Neural progenitor cell (in vitro differentiated cells): ENCODE results near the gene UTS2B.

Experiments
- EZH2 ChIP-seq: fragments of 200-600 bp; sonication (generic); IDR thresholded peaks from 2 replicates; pipeline ENCODE4 v1.6.1; 2017; ENCODE audit warnings: antibody characterized with exemption, mild to moderate bottlenecking, moderate library complexity
- EZH2phosphoT487 ChIP-seq: fragments of 200-600 bp; sonication (generic); IDR thresholded peaks from 2 replicates; pipeline ENCODE4 v1.6.1; 2017; ENCODE audit warnings: antibody characterized with exemption
- TF ChIP-seq, protein P1 (sequence below): fragments of 200-600 bp; sonication (generic); IDR thresholded peaks from 2 replicates; pipeline ENCODE4 v1.5.1; 2017; ENCODE audit warnings: antibody characterized with exemption, mild to moderate bottlenecking

DNA sequence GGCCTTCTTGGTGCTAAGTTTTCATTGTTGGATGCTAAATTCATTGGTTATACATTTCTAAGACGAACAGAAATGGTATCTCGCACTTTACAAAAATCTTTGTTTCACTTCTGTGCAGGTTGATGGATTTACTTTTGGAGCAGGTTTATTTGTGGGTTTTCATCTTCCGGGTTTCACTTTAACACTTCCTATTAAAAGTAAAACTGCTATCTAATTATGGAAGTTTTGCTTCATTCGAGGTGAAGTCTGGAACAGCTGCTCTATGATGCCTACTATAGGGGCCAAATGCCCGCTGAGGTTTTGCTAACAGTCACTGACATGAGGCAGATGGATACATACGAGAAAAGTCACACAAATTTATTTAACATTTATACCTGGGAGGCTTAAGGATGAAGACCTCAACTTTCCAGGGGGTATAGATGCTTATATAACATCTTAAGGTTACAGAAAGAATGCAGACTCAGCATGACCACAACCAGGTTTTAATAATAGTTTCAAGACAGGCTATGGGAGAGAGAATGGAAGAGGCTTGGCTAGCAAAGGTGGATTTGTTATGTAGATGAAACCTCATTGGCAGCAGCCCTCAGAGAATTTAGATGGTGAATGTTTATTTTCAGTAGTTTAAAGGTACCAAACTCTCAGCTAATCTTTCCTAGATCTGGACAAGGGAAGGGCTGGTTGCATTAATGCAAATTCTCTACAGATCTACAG, 77.1 kb downstream of the UTS2B start:
- TF ChIP-seq, protein P1, sequence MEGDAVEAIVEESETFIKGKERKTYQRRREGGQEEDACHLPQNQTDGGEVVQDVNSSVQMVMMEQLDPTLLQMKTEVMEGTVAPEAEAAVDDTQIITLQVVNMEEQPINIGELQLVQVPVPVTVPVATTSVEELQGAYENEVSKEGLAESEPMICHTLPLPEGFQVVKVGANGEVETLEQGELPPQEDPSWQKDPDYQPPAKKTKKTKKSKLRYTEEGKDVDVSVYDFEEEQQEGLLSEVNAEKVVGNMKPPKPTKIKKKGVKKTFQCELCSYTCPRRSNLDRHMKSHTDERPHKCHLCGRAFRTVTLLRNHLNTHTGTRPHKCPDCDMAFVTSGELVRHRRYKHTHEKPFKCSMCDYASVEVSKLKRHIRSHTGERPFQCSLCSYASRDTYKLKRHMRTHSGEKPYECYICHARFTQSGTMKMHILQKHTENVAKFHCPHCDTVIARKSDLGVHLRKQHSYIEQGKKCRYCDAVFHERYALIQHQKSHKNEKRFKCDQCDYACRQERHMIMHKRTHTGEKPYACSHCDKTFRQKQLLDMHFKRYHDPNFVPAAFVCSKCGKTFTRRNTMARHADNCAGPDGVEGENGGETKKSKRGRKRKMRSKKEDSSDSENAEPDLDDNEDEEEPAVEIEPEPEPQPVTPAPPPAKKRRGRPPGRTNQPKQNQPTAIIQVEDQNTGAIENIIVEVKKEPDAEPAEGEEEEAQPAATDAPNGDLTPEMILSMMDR: no peak
- TF ChIP-seq EZH2 (no peak), EZH2phosphoT487 (no peak)
